GM12865 (cell line): ENCODE results near the gene KAT2A.

Experiments used
- DNase-seq: peaks from one replicate; pipeline ENCODE4 v3.0.0; 2010; ENCODE audit warnings: low read depth
- H3K4me3 ChIP-seq: 2 replicates; pipeline ENCODE4 v1.5.1; 2011; ENCODE audit warnings: mild to moderate bottlenecking, low read depth, low read length, control low read depth
- CTCF ChIP-seq: IDR thresholded peaks from 2 replicates; pipeline ENCODE4 v1.5.1; 2011; ENCODE audit warnings: low read length, control low read depth, low read depth, inconsistent platforms; ENCODE audit not compliant: insufficient read depth; ENCODE audit errors: missing control alignments

The KAT2A gene

GRCh38 chr17:42068979-42069378 lies 52.2 kb downstream of the KAT2A start:
- TF ChIP-seq CTCF = no peak
- DNase-seq = no peak
- H3K4me3 ChIP-seq = no peak overlapping the region

DNA sequence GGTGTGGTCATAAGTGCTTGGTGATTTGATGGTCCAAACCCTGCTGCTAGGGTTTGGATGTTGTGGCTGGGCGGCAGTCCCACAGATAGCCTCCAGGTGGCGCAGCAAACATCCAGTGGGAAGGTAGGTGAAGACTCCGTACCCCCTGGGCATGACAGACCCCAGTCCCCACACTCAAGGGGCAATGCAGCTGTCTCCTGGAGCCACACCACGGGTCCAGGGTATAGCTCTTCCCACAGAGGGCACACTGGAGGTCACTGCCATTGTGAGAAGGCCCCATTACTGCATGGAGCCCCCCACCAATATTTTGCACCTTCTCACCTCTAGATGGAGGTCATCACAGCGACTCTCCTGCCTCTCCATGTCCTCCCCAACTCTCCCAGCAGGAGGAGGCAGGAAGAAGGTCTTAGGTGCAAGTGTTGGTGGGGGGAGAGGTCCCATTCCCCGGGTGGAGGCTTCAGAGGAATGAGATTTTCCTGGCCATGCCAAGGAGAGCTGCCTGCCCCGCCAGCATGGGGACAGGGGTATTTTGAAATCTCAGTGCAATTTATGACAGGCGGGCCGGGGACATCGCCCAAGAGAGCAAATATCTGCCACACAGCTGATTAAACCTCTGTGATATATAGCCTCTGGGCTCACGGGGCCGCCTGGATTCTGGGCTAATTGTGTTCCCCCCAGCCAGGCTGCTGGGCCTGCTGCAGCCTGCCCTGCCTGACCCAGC lies 53.6 kb downstream of the KAT2A start:
- peak; percentile 65 for DNase-seq
- no peak overlapping the region for H3K4me3 ChIP-seq
- peak; percentile 91 for TF ChIP-seq CTCF

- H3K4me3 ChIP-seq = no peak overlapping the region
- TF ChIP-seq CTCF = no peak
- peak; percentile 12 for DNase-seq
Measured at GRCh38 chr17:42065201-42065600, 56.0 kb downstream of the KAT2A start.
